Osteocyte (in vitro differentiated cells): ENCODE measurements around the gene DENND1A. TPM values are rescaled to one million over a fixed set of nuclear protein-coding genes. Genes with fewer than 3 reads are reported as not detected.

Experiments
- DNase-seq: peaks from one replicate; pipeline ENCODE4 v3.0.0; 2021; ENCODE audit warnings: mixed read lengths; ENCODE audit not compliant: unreplicated experiment; ENCODE audit errors: extremely low spot score
- H3K27ac Mint-ChIP-seq: one replicate; pipeline ENCODE4 v1.8.0; 2021; ENCODE audit warnings: mild to moderate bottlenecking, mixed read lengths; ENCODE audit not compliant: unreplicated experiment
- H3K27me3 Mint-ChIP-seq: one replicate; pipeline ENCODE4 v1.8.0; 2021; ENCODE audit warnings: mixed read lengths; ENCODE audit not compliant: unreplicated experiment
- H3K36me3 Mint-ChIP-seq: one replicate; pipeline ENCODE4 v1.8.0; 2021; ENCODE audit warnings: mixed read lengths; ENCODE audit not compliant: unreplicated experiment
- H3K4me1 Mint-ChIP-seq: one replicate; pipeline ENCODE4 v1.8.0; 2021; ENCODE audit warnings: mixed read lengths; ENCODE audit not compliant: unreplicated experiment
- H3K4me3 Mint-ChIP-seq: one replicate; pipeline ENCODE4 v1.8.0; 2021; ENCODE audit warnings: mild to moderate bottlenecking, moderate library complexity, mixed read lengths; ENCODE audit not compliant: unreplicated experiment
- H3K9me3 Mint-ChIP-seq: one replicate; pipeline ENCODE4 v1.8.0; 2021; ENCODE audit warnings: mixed read lengths; ENCODE audit not compliant: unreplicated experiment
- CTCF ChIP-seq: fragments of 200-600 bp; sonication (generic); IDR thresholded peaks from 2 replicates; pipeline ENCODE4 v1.5.0; 2021; ENCODE audit warnings: antibody characterized with exemption, mild to moderate bottlenecking, moderate library complexity
- total RNA-seq: library from RNA; stranded (reverse); gene quantifications from 2 replicates; pipeline ENCODE4 v1.2.1, GENCODE V29; 2021

Gene DENND1A
- total RNA-seq, 1 donor from 2014 or later, result 19.8 TPM

GRCh38 chr9:123960965-123961364 lies 31.0 kb upstream of the DENND1A start:
- H3K4me3 Mint-ChIP-seq, result no peak overlapping the region
- peaks cover 63% of the 10 kb centered on the region for H3K27me3 Mint-ChIP-seq
- no peaks in the 10 kb centered on the region for H3K9me3 Mint-ChIP-seq
- no peaks in the 10 kb centered on the region for H3K4me1 Mint-ChIP-seq
- no peak for TF ChIP-seq CTCF
- H3K27ac Mint-ChIP-seq, result no peak overlapping the region
- no peak for DNase-seq
- H3K36me3 Mint-ChIP-seq, result no peaks in the 10 kb centered on the region

- H3K27me3 Mint-ChIP-seq, result peaks cover 57% of the 10 kb centered on the region
- H3K27ac Mint-ChIP-seq, result no peak overlapping the region
- H3K4me3 Mint-ChIP-seq, result no peak overlapping the region
- no peaks in the 10 kb centered on the region for H3K9me3 Mint-ChIP-seq
- no peaks in the 10 kb centered on the region for H3K4me1 Mint-ChIP-seq
- H3K36me3 Mint-ChIP-seq, result no peaks in the 10 kb centered on the region
- no peak for DNase-seq
- no peak for TF ChIP-seq CTCF
Observed at GRCh38 chr9:123960366-123960765, 30.4 kb upstream of the DENND1A start.

GRCh38 chr9:123959787-123960186 lies 29.9 kb upstream of the DENND1A start:
- no peak overlapping the region for H3K27ac Mint-ChIP-seq
- DNase-seq, result no peak
- H3K27me3 Mint-ChIP-seq, result peaks cover 56% of the 10 kb centered on the region
- H3K9me3 Mint-ChIP-seq, result no peaks in the 10 kb centered on the region
- TF ChIP-seq CTCF, result no peak
- H3K4me1 Mint-ChIP-seq, result no peaks in the 10 kb centered on the region
- no peak overlapping the region for H3K4me3 Mint-ChIP-seq
- H3K36me3 Mint-ChIP-seq, result no peaks in the 10 kb centered on the region

GRCh38 chr9:123957731-123958130 lies 27.8 kb upstream of the DENND1A start:
- no peak for DNase-seq
- no peak for TF ChIP-seq CTCF
- H3K9me3 Mint-ChIP-seq, result no peaks in the 10 kb centered on the region
- no peak overlapping the region for H3K4me3 Mint-ChIP-seq
- no peaks in the 10 kb centered on the region for H3K4me1 Mint-ChIP-seq
- no peak overlapping the region for H3K27ac Mint-ChIP-seq
- peaks cover 68% of the 10 kb centered on the region for H3K27me3 Mint-ChIP-seq
- no peaks in the 10 kb centered on the region for H3K36me3 Mint-ChIP-seq

- no peak for DNase-seq
- H3K4me3 Mint-ChIP-seq, result no peak overlapping the region
- H3K4me1 Mint-ChIP-seq, result no peaks in the 10 kb centered on the region
- no peaks in the 10 kb centered on the region for H3K36me3 Mint-ChIP-seq
- H3K9me3 Mint-ChIP-seq, result no peaks in the 10 kb centered on the region
- peaks cover 71% of the 10 kb centered on the region for H3K27me3 Mint-ChIP-seq
- H3K27ac Mint-ChIP-seq, result no peak overlapping the region
- no peak for TF ChIP-seq CTCF
Observed at GRCh38 chr9:123957168-123957721, 27.3 kb upstream of the DENND1A start.
